Thoracic aorta (tissue), 2 donors: Measurements from ENCODE around the gene PRSS22. TPM values are rescaled to one million over a fixed set of nuclear protein-coding genes. Genes with fewer than 3 reads are reported as not detected.

Source experiments
- ATAC-seq: fragments of 150-250 bp; one replicate; pipeline ENCODE4 v1.8.0; 2017; ENCODE audit warnings: low read depth; ENCODE audit not compliant: insufficient number of reproducible peaks, low FRiP score
- DNase-seq: peaks from one replicate; pipeline ENCODE4 v3.0.0-alpha.2; 2020; ENCODE audit warnings: low spot score
- H3K27ac ChIP-seq, 2 donors: fragments of 200-600 bp; sonication (generic); 1 replicate in 1 of 2; 2 replicates in 1 of 2; pipeline ENCODE4 v1.5.1; 2016; ENCODE audit warnings: mild to moderate bottlenecking in 2 of 2, moderate library complexity in 2 of 2
- H3K27me3 ChIP-seq: fragments of 200-600 bp; sonication (generic); replicated peaks from 2 replicates; pipeline ENCODE4 v1.6.0; 2016; ENCODE audit warnings: mild to moderate bottlenecking; ENCODE audit not compliant: insufficient read depth
- H3K36me3 ChIP-seq: fragments of 200-600 bp; sonication (generic); one replicate; pipeline ENCODE4 v1.5.1; 2016
- H3K4me1 ChIP-seq, 2 donors: fragments of 200-600 bp; sonication (generic); 1 replicate in 1 of 2; 2 replicates in 1 of 2; pipeline versions ENCODE4 v1.5.1 to v1.6.0; 2016; ENCODE audit warnings: low read depth in 2 of 2, mild to moderate bottlenecking in 1 of 2; ENCODE audit not compliant: control insufficient read depth in 1 of 2
- H3K4me3 ChIP-seq: fragments of 200-600 bp; sonication (generic); 2 replicates; pipeline ENCODE4 v1.5.1; 2016; ENCODE audit warnings: mild to moderate bottlenecking
- H3K9me3 ChIP-seq: fragments of 200-600 bp; sonication (generic); 2 replicates; pipeline ENCODE4 v1.5.1; 2016
- total RNA-seq, 2 donors: library from RNA; depleted of rRNA; stranded (reverse); fragments of >200 nt; gene quantifications; one replicate each; pipeline versions ENCODE4 v1.1.0 to v1.2.3, GENCODE V29; 2016
- TF ChIP-seq, protein P1 (sequence below): fragments of 200-600 bp; sonication (generic); IDR thresholded peaks from one replicate; pipeline ENCODE4 v1.5.1; 2019; ENCODE audit warnings: antibody characterized with exemption

PRSS22 gene
- total RNA-seq, 2 donors from 2014 or later = not detected

DNA sequence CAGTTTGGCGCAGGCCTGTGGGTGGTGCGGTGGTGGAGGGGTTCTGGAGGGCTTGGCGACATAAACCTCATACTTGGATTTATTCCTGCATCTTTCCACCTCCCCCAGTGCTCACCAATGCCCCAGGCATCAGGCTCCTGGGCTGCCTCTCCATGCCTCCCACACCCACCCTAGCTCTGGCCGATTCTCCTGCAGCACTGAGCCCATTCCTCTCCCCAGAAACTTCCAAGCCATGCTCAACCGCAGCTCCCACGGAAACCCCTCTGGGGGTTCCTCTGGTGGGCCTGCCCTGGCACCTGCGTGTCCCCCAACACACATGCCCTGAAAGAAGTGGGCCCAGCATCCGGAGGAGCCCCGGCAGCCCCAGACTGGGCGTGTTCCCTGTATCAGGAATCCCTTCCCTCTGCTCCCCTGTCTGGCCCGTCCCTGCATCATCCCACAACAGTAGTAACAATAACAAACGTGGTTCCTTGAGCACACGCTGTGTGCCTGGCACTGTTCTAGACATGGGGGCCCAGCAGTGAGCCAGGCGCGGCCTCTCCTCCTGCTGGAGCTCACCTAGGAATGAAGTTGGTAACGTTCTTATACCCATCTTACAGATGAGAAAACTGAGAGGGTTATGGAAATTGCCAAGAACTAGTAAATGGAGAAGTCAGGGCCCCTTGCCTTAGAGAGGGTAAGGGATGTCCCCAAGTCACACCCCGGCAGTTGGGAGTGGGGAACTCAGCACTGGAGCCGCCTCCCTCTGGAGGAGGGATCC, 38.6 kb downstream of the PRSS22 start:
- Histone ChIP-seq H3K4me1 (no peaks in the 10 kb centered on the region), H3K4me3 (no peak overlapping the region), H3K27me3 (no peaks in the 10 kb centered on the region), H3K27ac (no peak overlapping the region), H3K36me3 (no peaks in the 10 kb centered on the region), H3K9me3 (no peaks in the 10 kb centered on the region)
- ATAC-seq (no peak), DNase-seq (no peak)
- TF ChIP-seq, protein P1, sequence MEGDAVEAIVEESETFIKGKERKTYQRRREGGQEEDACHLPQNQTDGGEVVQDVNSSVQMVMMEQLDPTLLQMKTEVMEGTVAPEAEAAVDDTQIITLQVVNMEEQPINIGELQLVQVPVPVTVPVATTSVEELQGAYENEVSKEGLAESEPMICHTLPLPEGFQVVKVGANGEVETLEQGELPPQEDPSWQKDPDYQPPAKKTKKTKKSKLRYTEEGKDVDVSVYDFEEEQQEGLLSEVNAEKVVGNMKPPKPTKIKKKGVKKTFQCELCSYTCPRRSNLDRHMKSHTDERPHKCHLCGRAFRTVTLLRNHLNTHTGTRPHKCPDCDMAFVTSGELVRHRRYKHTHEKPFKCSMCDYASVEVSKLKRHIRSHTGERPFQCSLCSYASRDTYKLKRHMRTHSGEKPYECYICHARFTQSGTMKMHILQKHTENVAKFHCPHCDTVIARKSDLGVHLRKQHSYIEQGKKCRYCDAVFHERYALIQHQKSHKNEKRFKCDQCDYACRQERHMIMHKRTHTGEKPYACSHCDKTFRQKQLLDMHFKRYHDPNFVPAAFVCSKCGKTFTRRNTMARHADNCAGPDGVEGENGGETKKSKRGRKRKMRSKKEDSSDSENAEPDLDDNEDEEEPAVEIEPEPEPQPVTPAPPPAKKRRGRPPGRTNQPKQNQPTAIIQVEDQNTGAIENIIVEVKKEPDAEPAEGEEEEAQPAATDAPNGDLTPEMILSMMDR = no peak

DNA sequence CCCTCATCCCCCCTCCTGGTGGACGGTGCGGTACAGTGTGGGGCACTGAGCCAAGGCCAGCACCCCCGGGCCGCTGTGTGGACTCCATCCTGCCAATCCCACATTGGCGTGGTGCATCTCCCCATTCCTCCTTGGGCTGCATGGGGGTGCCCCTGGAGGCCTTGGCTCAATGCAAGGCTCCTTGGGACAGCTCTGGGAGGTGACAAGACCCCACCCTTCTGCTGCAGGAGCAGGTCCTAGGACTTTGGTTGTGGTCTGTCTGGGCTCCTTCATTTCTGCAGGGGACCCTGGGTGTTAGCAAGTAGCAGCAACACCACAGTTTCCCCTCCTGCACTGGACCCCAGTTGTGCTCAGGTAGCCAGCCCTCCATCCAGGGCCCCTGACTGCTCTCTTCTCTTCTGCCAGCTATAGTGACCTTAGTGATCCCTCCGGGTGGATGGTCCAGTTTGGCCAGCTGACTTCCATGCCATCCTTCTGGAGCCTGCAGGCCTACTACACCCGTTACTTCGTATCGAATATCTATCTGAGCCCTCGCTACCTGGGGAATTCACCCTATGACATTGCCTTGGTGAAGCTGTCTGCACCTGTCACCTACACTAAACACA, 39.6 kb downstream of the PRSS22 start:
- Histone ChIP-seq H3K27me3 (no peaks in the 10 kb centered on the region), H3K27ac (no peak overlapping the region), H3K36me3 (no peaks in the 10 kb centered on the region), H3K9me3 (no peaks in the 10 kb centered on the region), H3K4me3 (no peak overlapping the region), H3K4me1 (no peaks in the 10 kb centered on the region)
- TF ChIP-seq, protein P1 = no peak
- DNase-seq = no peak
- ATAC-seq = no peak

DNA sequence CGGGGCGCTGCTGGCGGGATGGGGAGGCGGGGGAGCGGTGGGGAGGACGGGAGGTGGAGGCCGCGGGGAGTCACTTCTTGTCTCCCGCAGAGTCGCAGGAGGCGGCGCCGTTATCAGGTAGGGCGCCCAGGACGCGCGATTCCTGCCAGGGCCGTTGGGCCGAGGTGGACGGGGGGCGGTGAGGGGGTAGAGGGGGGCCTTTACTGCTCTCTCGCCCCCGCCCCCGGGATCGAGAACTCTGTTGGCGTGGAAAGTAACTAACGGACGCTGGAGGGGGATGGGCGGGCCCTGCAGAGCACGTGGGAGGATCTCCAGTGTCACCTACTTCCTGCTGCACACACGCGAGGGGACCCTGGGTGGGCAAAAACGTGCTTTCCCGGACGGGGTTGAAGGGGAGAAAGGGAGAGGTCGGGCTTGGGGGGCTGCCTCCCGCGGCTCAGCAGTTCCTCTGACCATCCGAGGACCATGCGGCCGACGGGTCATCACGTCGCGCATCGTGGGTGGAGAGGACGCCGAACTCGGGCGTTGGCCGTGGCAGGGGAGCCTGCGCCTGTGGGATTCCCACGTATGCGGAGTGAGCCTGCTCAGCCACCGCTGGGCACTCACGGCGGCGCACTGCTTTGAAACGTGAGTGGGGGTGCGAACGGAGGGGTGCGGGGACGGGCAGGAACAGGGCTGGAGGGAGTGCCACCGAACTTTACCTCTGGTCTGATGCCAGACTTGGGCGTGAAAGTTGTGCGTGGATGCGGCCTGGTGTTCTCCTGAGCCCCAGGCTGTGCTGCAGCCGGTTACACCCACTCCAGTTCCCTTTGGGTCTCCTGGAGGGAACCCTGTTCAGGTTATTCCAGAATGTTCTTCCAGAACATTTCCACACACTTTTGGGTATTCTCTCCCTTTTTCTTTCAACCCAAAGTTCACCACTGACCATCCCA, 40.4 kb downstream of the PRSS22 start:
- no peak for DNase-seq
- H3K4me3 ChIP-seq = no peak overlapping the region

DNA sequence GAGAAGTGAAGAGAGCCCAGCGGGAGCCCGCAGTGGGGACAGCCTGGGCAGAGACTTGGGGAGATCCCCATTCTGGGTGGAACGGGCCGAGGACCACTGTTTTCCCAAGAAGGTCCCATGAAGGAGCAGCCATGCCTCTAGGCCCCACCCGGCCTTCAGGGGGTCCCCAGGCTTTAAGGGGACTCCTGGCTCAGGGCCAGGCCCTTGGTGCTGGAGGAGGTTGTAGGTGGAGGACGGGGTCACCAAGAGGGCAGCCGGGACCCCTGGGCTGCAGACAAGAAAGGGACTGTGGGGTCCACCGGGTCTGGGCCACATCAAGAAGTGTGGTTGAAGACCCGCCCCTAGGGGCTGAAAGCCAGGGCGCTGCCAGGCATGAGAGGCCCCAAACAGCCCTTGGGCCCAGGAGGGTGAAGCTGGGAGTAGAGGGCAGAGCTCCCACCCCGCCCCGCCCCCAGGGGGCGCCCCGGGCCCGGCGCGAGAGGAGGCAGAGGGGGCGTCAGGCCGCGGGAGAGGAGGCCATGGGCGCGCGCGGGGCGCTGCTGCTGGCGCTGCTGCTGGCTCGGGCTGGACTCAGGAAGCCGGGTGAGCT, 41.1 kb downstream of the PRSS22 start, which contains the start of gene PRSS21:
PRSS21 (plus strand) TSS at position 487 of the 589 bp plus-strand sequence; CDS start at position 519, 32 bp downstream.
- TF ChIP-seq, protein P1 = no peak
- ATAC-seq (no peak), DNase-seq (no peak)

More for the DNA sequence above, 40.4 kb downstream of the PRSS22 start:
- Histone ChIP-seq H3K4me1 (no peaks in the 10 kb centered on the region), H3K36me3 (no peaks in the 10 kb centered on the region), H3K27ac (no peak overlapping the region), H3K9me3 (no peaks in the 10 kb centered on the region), H3K27me3 (no peaks in the 10 kb centered on the region)
- no peak for ATAC-seq
- TF ChIP-seq, protein P1 = no peak

More for the DNA sequence above, 41.1 kb downstream of the PRSS22 start, which contains the start of gene PRSS21:
- no peak within 1 kb of the TSS for H3K4me3 ChIP-seq
- H3K4me1 ChIP-seq = no peaks in the 10 kb centered on the region
- H3K9me3 ChIP-seq = no peaks in the 10 kb centered on the region
- no peaks in the 10 kb centered on the region for H3K27me3 ChIP-seq
- H3K27ac ChIP-seq = no peak within 1 kb of the TSS
- H3K36me3 ChIP-seq = no peaks in the 10 kb centered on the region
